Neural cell (in vitro differentiated cells): ENCODE measurements around the gene CDK9. TPM values are rescaled to one million over a fixed set of nuclear protein-coding genes. Genes with fewer than 3 reads are reported as not detected.

Experiments
- H2AFZ ChIP-seq: fragments of 200-600, 300-800 bp; sonication (generic), shearing (Covaris generic); 2 replicates; pipeline ENCODE4 v1.6.0; 2014; ENCODE audit warnings: low read depth, mild to moderate bottlenecking, antibody characterized with exemption, low read length, moderate library complexity
- H3F3A ChIP-seq: fragments of 200-600 bp; shearing (Covaris generic); 2 replicates; pipeline ENCODE4 v1.6.1; 2016; ENCODE audit warnings: mild to moderate bottlenecking, moderate library complexity, mixed read lengths, antibody characterized with exemption, low read length; ENCODE audit not compliant: insufficient read depth, poor library complexity, severe bottlenecking
- H3K27ac ChIP-seq: fragments of 200-600, 300-800 bp; sonication (generic), shearing (Covaris generic); 2 replicates; pipeline ENCODE4 v1.5.1; 2014; ENCODE audit warnings: mild to moderate bottlenecking, low read length, moderate library complexity
- H3K27me3 ChIP-seq: fragments of 300-800, 200-600 bp; sonication (generic), shearing (Covaris generic); 2 replicates; pipeline ENCODE4 v1.6.0; 2014; ENCODE audit warnings: mild to moderate bottlenecking, low read depth, low read length, moderate library complexity; ENCODE audit not compliant: insufficient read depth
- H3K36me3 ChIP-seq: fragments of 300-800, 200-600 bp; sonication (generic), shearing (Covaris generic); 2 replicates; pipeline ENCODE4 v1.5.1; 2014; ENCODE audit warnings: mild to moderate bottlenecking, antibody characterized with exemption, low read length, moderate library complexity; ENCODE audit not compliant: insufficient read depth
- H3K4me2 ChIP-seq: fragments of 300-800, 200-600 bp; sonication (generic), shearing (Covaris generic); 2 replicates; pipeline ENCODE4 v1.6.0; 2014; ENCODE audit warnings: mild to moderate bottlenecking, low read length
- H3K4me3 ChIP-seq: fragments of 300-800, 200-600 bp; sonication (generic), shearing (Covaris generic); 2 replicates; pipeline ENCODE4 v1.5.1; 2014; ENCODE audit warnings: mild to moderate bottlenecking, low read length, moderate library complexity
- H3K79me2 ChIP-seq: fragments of 200-600 bp; shearing (Covaris generic); replicated peaks from 2 replicates; pipeline ENCODE4 v1.6.0; 2014; ENCODE audit warnings: mild to moderate bottlenecking, low read length, moderate library complexity; ENCODE audit not compliant: insufficient read depth
- H3K9ac ChIP-seq: fragments of 300-800, 200-600 bp; sonication (generic), shearing (Covaris generic); 2 replicates; pipeline ENCODE4 v1.6.1; 2016; ENCODE audit warnings: mild to moderate bottlenecking, low read length, mixed read lengths
- H3K9me2 ChIP-seq: fragments of 200-600 bp; shearing (Covaris generic); 2 replicates; pipeline ENCODE4 v1.6.1; 2016; ENCODE audit warnings: mild to moderate bottlenecking, low read length, mixed read lengths; ENCODE audit not compliant: insufficient read depth
- H3K9me3 ChIP-seq: fragments of 200-600, 300-800 bp; sonication (generic), shearing (Covaris generic); 2 replicates; pipeline ENCODE4 v1.6.1; 2016; ENCODE audit warnings: mild to moderate bottlenecking, mixed run types, low read length, moderate library complexity, mixed read lengths
- H4K20me1 ChIP-seq: fragments of 200-600 bp; shearing (Covaris generic); 2 replicates; pipeline ENCODE4 v1.6.1; 2016; ENCODE audit warnings: mild to moderate bottlenecking, mixed run types; ENCODE audit not compliant: insufficient read depth
- EP300 ChIP-seq: fragments of 450-650 bp; conservative IDR thresholded peaks from 2 replicates; pipeline ENCODE4 v1.6.1; 2014; ENCODE audit warnings: antibody characterized with exemption, mild to moderate bottlenecking, moderate library complexity; ENCODE audit not compliant: poor library complexity, severe bottlenecking
- EZH2 ChIP-seq: fragments of 200-600, 300-800 bp; shearing (Covaris generic), sonication (generic); IDR thresholded peaks from 2 replicates; pipeline ENCODE4 v1.6.1; 2014; ENCODE audit warnings: antibody characterized with exemption, low read length, borderline replicate concordance, mild to moderate bottlenecking; ENCODE audit not compliant: insufficient read depth, poor library complexity, severe bottlenecking
- MXI1 ChIP-seq: fragments of 450-650 bp; conservative IDR thresholded peaks from 2 replicates; pipeline ENCODE4 v1.6.1; 2014; ENCODE audit warnings: antibody characterized with exemption, mild to moderate bottlenecking; ENCODE audit not compliant: poor library complexity, severe bottlenecking
- POLR2AphosphoS5 ChIP-seq: IDR thresholded peaks from 2 replicates; pipeline ENCODE4 v1.6.1; 2012
- RAD21 ChIP-seq: fragments of 450-650 bp; conservative IDR thresholded peaks from 2 replicates; pipeline ENCODE4 v1.6.1; 2014; ENCODE audit warnings: antibody characterized with exemption, mild to moderate bottlenecking, moderate library complexity
- SMC3 ChIP-seq: fragments of 450-650 bp; conservative IDR thresholded peaks from 2 replicates; pipeline ENCODE4 v1.6.1; 2014; ENCODE audit warnings: antibody characterized with exemption, mild to moderate bottlenecking, moderate library complexity; ENCODE audit not compliant: poor library complexity
- TAF1 ChIP-seq: IDR thresholded peaks from 2 replicates; pipeline ENCODE4 v1.6.1; 2012; ENCODE audit warnings: low read depth
- polyA plus RNA-seq: library from polyadenylated mRNA; depleted of rRNA; stranded (reverse); fragments of >200 nt; gene quantifications from 2 replicates; pipeline ENCODE4 v1.2.3, GENCODE V29; 2014
- TF ChIP-seq, protein P1 (sequence below): IDR thresholded peaks from 2 replicates; pipeline ENCODE4 v1.6.1; 2012; ENCODE audit warnings: borderline replicate concordance
- TF ChIP-seq, protein P2 (sequence below): fragments of 450-650 bp; IDR thresholded peaks from 2 replicates; pipeline ENCODE4 v1.5.1; 2014; ENCODE audit warnings: antibody characterized with exemption, mild to moderate bottlenecking, moderate library complexity; ENCODE audit not compliant: poor library complexity, severe bottlenecking

The CDK9 gene
- polyA plus RNA-seq, 1 donor from 2014 or later = 195 TPM

DNA sequence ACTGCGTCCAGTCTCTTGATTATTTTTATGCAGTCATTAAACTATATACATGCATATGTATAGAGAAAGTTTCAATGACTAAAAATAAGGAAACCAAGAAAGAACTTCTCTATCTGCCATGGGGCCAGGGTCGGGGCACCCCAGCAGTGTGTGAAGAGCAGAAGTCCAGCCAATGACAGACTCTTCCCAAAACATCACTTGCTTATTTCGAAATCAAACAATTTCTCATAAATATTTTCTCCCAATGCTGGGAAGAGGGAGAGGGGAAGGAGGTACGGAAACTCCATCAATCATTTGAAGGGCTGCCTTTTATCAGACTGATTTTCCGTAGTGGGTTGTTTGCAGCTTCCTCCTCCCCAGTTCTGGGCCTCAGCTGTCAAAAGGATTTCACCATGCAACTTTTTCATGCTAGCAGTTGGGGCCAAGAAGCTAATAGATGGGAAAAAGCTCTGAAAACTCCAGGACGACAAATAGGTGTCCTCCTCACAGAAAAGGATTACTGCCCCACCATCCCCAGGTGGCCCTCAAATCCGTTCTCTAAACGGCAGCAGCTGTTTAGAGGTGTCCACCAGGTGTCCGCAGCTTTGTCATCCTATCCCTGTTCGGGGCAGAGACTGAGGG is 16.2 kb downstream of the CDK9 start:
- no peaks in the 10 kb centered on the region for H4K20me1 ChIP-seq
- no peaks in the 10 kb centered on the region for H3K9me2 ChIP-seq
- H3K9ac ChIP-seq = peak overlapping the region; percentile 80
- no peaks in the 10 kb centered on the region for H3K36me3 ChIP-seq
- peak overlapping the region; percentile 65 for H3K4me2 ChIP-seq
- no peaks in the 10 kb centered on the region for H3F3A ChIP-seq
- no peaks in the 10 kb centered on the region for H3K27me3 ChIP-seq
- peak overlapping the region; percentile 76 for H2AFZ ChIP-seq
- peak overlapping the region; percentile 91 for H3K4me3 ChIP-seq
- TF ChIP-seq RAD21 (no peak), MXI1 (no peak), TAF1 (no peak), POLR2AphosphoS5 (no peak), EZH2 (no peak), EP300 (no peak), SMC3 (no peak)
- TF ChIP-seq, protein P1, sequence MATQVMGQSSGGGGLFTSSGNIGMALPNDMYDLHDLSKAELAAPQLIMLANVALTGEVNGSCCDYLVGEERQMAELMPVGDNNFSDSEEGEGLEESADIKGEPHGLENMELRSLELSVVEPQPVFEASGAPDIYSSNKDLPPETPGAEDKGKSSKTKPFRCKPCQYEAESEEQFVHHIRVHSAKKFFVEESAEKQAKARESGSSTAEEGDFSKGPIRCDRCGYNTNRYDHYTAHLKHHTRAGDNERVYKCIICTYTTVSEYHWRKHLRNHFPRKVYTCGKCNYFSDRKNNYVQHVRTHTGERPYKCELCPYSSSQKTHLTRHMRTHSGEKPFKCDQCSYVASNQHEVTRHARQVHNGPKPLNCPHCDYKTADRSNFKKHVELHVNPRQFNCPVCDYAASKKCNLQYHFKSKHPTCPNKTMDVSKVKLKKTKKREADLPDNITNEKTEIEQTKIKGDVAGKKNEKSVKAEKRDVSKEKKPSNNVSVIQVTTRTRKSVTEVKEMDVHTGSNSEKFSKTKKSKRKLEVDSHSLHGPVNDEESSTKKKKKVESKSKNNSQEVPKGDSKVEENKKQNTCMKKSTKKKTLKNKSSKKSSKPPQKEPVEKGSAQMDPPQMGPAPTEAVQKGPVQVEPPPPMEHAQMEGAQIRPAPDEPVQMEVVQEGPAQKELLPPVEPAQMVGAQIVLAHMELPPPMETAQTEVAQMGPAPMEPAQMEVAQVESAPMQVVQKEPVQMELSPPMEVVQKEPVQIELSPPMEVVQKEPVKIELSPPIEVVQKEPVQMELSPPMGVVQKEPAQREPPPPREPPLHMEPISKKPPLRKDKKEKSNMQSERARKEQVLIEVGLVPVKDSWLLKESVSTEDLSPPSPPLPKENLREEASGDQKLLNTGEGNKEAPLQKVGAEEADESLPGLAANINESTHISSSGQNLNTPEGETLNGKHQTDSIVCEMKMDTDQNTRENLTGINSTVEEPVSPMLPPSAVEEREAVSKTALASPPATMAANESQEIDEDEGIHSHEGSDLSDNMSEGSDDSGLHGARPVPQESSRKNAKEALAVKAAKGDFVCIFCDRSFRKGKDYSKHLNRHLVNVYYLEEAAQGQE = no peak
- TF ChIP-seq, protein P2, sequence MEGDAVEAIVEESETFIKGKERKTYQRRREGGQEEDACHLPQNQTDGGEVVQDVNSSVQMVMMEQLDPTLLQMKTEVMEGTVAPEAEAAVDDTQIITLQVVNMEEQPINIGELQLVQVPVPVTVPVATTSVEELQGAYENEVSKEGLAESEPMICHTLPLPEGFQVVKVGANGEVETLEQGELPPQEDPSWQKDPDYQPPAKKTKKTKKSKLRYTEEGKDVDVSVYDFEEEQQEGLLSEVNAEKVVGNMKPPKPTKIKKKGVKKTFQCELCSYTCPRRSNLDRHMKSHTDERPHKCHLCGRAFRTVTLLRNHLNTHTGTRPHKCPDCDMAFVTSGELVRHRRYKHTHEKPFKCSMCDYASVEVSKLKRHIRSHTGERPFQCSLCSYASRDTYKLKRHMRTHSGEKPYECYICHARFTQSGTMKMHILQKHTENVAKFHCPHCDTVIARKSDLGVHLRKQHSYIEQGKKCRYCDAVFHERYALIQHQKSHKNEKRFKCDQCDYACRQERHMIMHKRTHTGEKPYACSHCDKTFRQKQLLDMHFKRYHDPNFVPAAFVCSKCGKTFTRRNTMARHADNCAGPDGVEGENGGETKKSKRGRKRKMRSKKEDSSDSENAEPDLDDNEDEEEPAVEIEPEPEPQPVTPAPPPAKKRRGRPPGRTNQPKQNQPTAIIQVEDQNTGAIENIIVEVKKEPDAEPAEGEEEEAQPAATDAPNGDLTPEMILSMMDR = no peak
- peaks cover 4% of the 10 kb centered on the region for H3K79me2 ChIP-seq
- H3K27ac ChIP-seq = peak overlapping the region; percentile 37
- H3K9me3 ChIP-seq = no peaks in the 10 kb centered on the region

DNA sequence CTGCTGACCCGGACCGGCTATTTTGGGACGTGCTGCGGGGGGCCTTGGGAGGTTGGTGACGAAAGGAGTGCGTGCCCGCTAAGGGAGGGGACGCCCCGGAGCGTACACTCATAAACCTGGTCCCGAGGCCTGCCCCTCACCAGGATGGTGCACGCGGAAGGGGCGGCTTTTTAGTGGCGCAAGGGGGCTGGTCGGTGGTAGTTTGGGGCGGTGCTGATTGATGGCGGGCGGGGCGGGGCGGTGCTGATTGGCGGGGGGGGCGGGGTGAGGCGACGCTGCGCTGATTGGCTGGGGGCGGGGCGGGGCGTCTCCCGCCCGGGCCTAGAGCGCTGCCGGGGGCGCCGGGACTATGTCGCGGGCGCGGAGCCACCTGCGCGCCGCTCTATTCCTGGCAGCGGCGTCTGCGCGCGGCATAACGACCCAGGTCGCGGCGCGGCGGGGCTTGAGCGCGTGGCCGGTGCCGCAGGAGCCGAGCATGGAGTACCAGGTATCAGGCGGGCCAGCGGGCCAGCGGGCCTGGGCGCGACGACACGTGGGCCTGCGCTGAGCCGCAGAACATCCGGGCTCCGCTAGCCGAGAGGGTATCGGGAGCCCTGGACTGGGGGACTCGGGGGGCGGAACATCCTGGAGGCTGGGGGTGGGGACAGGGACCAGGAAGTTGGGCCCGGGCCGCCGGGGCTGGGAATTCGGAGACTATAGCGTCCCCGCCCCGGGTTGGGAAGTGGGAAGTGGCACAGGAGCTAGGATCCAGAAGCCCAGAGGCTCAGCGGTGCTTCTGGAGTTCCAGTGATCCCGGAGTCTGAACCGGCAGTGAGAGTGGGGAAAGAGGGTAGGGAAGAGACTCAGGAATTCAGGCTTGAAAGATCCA is 17.0 kb downstream of the CDK9 start, which contains the start of gene FPGS:
TSS of gene FPGS (plus strand) at position 307 of the 868 bp plus-strand sequence. CDS start at position 350, 43 bp downstream.
- H2AFZ ChIP-seq = peak within 1 kb of the TSS; percentile 76

More for the DNA sequence above, 17.0 kb downstream of the CDK9 start, which contains the start of gene FPGS:
- H3K27ac ChIP-seq = peak within 1 kb of the TSS; percentile 37
- peak within 1 kb of the TSS; percentile 80 for H3K9ac ChIP-seq
- no peaks in the 10 kb centered on the region for H3K36me3 ChIP-seq
- no peaks in the 10 kb centered on the region for H3K27me3 ChIP-seq
- H3K4me2 ChIP-seq = peak within 1 kb of the TSS; percentile 86
- TF ChIP-seq EZH2 = no peak
- TF ChIP-seq, protein P2 = no peak
- TF ChIP-seq SMC3 = peak; percentile 24
- peak; percentile 18 for TF ChIP-seq TAF1
- peak; percentile 61 for TF ChIP-seq POLR2AphosphoS5
- TF ChIP-seq, protein P1 = peak; percentile 36
- no peak for TF ChIP-seq RAD21
- no peak for TF ChIP-seq EP300
- peak; percentile 98 for TF ChIP-seq MXI1
- peak within 1 kb of the TSS; percentile 91 for H3K4me3 ChIP-seq
- no peaks in the 10 kb centered on the region for H3F3A ChIP-seq
- H3K9me3 ChIP-seq = no peaks in the 10 kb centered on the region
- H3K9me2 ChIP-seq = no peaks in the 10 kb centered on the region
- H3K79me2 ChIP-seq = peaks cover 4% of the 10 kb centered on the region
- H4K20me1 ChIP-seq = no peaks in the 10 kb centered on the region
